Measurements from ENCODE around the gene COL11A1.
"Not testable (repeated sequence)": the region's sequence is repeated elsewhere in the genome, so short reads cannot be mapped to it uniquely, and the experiment has no call there.

COL11A1 gene

DNA sequence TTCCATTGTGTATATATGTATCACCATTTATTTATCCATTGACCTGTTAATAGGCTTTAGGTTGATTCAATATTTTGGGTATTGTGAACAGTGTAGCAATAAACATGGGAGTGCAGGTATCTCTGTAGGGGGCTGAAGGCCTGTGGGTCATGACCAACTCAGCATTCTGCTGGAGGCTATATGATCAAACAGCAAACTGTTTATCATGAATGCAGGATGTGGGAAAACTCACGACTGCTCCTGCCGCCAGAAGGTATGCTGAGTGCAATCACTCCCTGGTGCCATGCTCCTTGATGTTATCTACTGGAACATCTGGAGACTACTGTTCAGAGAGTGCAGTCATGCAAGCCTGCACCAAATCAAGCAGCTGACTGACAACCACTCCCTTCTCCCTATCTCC is 275.2 kb downstream of the COL11A1 start:
- DNase-seq (ENCODE audit: low spot score), result no peak

DNA sequence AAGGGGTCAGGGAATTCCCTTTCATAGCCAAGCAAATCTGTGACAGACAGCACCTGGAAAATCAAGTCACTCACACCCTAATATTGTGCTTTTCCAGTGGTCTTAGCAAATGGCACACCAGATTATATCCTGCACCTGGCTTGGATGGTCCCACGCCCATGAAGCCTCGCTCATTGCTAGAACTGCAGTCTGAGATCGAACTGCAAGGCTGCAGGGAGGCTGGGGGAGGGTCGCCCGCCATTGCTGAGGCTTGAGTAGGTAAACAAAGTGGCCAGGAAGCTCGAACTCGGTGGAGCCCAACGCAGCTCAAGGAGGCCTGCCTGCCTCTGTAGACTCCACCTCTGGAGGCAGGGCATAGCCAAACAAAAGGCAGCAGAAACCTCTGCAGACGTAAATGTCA is 281.6 kb downstream of the COL11A1 start:
- not testable (repeated sequence) for DNase-seq (ENCODE audit: low spot score)
